NCI-H146 (cell line): ENCODE results near the gene AGBL4.
"Not testable (repeated sequence)": the region's sequence is repeated elsewhere in the genome, so short reads cannot be mapped to it uniquely, and the experiment has no call there.

ENCODE experiments used
- DNase-seq: peaks from one replicate; lab custom pipeline; 2025; lab: John Stamatoyannopoulos, UW

Gene AGBL4

DNA sequence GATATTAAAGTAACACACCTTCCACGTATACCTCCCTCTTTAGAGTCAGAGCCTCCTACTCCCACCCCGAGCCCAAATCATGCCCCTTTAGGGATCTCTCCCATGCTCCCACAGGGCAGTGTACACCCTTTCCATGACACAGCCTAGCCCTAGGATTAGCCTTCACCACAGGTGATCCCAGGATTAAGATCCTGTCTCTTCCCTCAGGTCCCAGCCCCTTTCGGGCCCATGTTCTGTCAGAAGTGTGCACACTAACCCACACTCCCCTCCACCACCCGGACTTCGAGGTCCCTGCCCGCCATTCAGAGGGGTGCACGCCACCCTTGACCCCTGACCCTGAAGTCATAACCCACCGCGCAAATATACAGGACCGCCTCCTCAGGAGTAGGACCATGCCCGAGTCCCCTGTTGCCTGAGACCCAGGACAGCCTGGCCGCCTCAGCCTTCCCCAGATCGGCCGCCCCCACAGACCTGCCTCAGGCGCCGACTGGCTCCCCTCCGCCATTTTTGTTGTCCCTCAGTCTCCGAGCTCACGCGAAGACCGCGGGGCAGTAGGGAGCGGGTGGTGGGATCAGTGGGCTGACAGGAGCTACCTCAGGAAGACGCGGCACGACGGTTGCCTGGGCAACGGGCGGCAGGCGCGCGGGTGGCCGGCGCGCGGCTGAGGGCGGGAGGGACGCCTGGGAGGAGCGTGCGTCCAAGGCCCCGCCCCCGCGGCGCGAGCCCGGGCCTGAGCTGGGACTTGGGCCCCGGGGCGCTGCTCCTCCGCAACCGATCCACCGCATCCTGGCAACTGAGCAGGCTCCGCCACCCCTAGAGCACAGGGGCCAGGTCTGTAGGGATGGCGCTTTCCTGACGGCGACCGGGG lies at the start of gene AGBL4:
AGBL4 (minus strand) TSS at position 663 of the 868 bp plus-strand sequence.
- DNase-seq = peak; percentile 88

DNA sequence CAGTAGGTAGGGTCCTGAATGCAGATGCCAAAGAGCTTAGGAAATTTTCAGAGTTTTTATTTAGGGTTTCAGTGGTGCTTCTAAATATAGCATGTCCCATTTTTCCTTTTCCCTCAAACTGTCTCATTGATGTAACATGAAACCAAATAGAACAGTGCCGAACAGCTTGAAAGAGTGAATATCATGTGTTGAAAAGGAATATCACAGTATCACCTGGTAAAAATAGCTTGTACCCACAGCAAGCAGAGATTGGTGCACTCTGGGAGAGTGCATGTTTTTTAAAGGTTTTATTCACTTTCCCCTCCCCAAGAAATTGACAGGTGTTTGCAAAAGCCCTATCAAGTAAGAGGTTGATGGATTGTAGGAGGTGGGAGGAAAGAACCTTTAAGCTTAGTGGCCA lies 43.1 kb upstream of the AGBL4 start:
- DNase-seq = no peak

DNA sequence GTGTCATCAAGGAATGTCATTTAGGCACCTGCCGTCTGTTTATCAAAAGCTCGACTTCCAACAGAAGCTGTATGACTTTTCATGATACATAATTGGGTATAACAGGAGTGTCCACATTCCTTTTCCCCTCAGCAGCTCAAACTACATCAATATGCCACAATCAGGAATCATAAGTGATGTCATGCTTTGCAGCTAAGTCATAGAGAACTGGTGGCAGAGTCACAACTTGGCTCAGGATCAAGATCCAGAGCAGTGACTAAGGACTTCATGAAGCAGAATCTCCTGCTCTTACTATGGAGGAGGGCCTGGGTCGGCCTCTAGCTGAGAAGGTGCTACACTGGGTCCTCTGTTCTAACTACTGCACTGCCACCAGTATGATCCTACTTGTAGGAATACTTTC lies 36.5 kb upstream of the AGBL4 start:
- no peak for DNase-seq

DNA sequence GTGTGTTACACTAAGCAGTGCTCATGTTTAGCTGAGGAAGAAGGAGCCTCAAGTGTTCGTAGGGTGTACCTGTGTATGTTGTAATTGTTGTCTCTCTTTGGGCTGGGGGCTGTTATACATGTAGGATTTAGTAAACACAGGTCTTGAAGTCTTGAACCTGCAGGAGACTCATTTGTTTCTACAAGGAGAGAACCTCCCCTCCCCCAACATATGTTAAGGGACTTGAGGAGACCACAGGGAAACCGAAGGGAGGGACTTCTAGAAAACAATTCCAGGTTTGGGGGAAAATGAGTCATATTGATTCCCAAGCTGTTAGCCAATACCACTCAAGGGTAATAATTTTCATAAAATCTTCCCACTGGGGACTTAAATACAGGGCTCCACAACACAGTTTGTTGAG lies 25.0 kb upstream of the AGBL4 start:
- no peak for DNase-seq

DNA sequence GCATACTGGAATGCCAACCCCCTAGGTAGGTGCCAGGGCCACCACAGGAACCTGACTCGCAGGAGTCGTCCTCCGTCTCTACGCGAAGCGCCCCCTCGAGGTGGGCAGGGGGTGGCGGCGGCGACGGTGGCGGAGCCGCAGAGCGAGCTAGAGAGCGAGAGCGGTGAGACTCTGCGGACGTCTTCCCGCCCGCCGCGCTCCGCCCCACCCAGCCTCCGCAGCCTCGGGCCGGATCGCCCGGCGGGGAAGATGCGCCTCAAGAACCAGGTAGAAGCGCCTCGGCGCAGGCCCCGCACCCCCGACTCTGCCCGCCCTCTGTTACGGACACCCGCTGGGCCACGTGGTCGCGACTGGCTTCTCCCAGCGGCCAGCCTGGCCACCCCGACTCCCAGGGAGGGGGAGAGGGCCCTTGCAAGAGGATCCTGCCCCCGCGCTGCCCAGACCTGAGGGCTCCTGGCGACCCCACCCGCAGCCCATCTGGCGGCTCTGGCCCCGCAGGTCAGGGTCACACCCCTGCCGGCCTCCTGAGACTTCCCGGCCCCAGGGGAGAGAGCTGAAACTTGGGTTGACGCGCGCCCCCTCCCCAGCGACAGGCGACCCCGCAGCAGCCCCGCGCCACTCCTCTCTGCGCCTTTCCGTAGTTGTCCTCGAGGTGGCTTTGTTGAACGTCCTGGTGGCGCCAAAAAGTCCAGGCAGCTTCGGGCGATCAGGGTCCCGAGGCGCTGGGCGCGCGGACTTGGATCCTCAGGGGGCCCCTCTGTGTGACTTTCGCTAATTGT lies 24.4 kb upstream of the AGBL4 start:
- no peak for DNase-seq

DNA sequence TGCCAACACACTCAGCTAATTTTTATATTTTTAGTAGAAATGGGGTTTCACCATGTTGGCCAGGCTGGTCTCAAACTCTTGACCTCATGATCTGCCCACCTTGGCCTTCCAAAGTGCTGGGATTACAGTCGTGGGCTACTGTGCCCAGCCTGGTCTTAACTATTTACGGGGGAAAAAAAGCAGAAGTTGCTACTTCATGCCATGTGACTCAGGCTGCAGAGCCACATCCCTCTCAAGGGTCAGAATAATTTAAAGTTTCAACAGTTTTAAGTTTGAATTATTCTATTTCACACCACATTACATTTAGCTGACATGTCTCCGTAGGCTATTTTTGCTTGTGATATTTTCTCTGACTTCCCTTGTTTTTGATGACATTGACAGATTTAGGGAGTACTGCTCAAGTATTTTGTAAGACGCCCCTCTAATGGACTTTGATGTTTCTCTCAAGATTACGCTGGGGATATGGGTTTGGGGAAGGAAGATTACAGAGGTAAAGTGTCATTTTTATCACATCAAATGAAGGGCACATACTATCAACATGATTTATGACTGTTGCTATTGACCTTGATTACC lies 14.6 kb upstream of the AGBL4 start:
- DNase-seq = no peak

DNA sequence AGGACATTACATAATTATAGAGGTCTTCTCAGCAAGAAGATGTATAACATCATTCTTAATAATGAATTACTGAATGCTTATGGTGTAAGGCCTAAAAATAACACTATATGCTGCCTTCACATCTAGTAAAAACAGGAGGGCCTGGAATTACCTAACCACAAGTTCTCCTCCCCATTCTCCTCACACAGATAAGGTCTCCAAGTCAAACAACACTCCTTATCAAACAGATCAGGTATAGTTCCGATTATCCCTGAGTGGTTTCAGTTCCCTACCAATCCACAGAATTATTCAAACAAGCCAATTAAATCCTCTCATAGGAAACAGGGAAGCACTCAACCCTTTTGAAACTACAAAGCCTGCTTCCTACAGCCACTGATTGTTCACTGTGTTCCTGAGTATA lies 4.0 kb upstream of the AGBL4 start:
- DNase-seq = peak; percentile 65

DNA sequence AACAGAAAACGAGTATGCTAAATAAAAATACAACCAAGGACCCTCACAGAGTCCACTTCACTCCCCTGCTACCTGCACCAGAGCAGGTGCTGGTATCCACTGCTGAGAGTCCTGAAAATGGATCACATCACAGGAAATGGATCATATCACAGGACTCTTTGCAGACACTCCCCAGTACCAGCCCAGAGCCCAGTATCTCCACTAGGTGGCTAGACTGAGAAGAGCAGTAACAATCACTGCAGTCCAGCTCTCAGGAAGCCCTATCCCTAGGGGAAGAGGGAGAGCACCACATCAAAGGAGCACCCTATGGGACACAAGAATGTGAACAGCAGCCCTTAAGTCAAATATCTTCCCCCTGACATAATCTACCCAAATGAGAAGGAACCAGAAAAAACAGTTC lies 28.0 kb downstream of the AGBL4 start:
- DNase-seq = no peak

DNA sequence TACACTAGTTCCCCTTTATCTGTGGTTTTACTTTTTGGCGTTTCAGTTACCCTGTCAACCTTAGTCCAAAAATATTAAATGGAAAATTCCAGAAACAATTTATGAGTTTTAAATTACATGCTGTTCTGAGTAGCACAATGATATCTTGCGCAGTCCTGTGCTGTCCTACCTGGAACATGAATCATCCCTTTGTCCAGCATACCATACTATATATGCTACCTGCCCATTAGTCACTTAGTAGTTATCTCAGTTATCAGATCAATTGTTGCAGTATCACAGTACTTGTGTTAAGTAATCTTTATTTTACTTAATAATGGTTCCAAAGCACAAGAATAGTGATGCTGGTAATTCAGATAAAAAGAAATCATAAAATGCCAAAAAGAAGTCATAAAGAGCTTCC lies 52.7 kb downstream of the AGBL4 start:
- no peak for DNase-seq

DNA sequence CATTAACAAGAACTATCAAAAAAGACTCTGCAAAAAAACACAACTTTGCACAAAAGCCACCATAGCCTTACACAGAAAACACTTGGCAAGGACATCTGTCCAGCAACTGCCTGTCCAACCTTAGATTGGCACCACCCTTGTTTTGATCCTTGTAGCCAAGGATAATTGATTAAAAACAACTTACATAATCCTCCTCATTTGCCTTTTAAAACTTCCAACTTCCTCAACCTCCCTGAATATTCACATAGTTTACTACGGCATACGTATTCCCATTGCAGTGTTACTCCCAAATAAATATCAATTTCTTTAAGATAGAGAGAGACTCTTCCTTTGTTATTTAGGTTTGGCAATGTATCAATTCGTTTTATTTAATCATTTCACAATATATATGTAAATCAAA lies 72.4 kb downstream of the AGBL4 start:
- no peak for DNase-seq

DNA sequence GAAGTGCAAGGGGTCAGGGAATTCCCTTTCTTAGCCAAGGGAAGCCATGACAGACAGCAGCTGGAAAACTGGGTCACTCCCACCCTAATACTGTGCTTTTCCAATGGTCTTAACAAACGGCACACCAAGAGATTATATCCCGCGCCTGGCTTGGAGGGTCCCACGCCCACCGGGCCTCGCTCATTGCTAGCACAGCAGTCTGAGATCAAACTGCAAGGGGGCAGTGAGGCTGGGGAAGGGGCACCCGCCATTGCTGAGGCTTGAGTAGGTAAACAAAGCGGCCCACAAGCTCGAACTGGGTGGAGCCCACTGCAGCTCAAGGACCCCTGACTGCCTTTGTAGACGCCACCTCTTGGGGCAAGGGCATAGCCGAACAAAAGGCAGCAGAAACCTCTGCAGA lies 108.5 kb downstream of the AGBL4 start:
- not testable (repeated sequence) for DNase-seq

DNA sequence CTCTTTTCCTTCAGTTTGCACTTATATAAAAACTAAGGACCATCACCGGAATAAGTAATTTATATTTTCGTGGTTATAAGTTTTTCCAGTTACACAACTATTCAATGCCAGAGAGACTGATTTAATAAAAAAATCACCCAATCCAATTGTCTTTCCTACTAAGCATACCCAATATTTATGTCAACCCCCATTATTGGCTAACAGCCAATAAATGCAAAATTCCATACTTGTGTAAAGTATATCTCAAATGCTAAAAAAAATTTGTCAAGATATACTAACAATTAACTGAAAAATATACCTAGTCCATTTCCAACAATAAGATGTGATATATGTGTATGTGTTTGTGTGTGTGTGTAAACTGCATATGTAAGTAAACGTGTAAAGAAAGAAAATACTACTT lies 117.4 kb downstream of the AGBL4 start:
- DNase-seq = no peak

DNA sequence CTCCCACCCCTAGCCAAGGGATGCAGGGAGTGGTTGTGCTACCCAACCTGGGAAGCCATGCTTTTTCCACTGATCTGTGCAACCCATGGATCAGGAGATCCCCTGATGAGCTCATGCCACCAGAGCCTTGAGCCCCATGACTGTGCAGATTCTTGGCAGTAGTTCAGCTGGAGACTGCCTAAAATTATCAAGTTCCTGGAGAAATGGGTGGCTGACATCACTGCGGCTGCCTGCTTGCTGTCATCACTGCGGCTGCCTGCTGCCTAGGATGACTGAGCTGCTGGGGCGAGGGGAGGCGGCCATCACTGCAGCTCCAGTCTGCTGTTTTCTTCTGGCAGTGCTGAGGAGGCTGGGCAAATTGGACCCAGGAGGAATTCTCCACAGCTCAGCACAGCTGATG lies 159.2 kb downstream of the AGBL4 start:
- no peak for DNase-seq

DNA sequence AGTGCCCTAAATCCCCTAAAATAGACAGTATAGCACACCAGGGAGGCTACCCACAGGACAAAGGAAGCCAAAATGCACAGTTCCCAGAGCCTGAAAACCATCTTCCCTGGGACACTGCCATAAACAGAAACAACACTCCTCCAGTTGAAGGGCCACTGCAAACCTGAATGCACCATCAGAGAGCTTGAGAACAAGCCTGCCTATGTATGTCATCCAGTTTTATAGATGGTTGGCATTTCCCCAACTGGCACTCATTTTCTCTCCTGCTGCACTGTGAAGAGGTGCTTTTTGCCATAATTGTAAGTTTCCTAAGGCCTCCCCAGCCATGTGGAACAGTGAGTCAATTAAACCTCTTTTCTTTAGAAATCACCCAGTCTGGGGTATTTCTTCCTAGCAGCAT lies 169.0 kb downstream of the AGBL4 start:
- DNase-seq = peak; percentile 35

DNA sequence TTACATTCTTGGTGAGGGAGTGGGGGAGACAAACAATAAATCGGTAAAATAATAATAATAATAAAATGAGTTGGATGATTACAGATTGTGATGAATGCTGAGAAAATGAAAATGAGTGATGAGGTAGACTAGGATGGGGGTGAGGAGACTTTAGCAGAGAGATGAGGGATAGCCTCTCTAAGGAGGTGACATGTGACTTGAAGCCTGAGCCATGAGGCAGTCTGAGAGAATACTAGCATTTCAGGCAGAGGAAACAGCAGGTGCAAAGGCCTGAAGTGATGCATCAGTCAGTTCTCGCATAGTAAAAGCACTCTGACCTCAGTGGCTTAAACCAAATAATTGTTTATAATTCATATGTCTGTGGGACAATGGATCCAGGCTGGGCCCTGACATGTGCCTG lies 181.2 kb downstream of the AGBL4 start:
- no peak for DNase-seq

DNA sequence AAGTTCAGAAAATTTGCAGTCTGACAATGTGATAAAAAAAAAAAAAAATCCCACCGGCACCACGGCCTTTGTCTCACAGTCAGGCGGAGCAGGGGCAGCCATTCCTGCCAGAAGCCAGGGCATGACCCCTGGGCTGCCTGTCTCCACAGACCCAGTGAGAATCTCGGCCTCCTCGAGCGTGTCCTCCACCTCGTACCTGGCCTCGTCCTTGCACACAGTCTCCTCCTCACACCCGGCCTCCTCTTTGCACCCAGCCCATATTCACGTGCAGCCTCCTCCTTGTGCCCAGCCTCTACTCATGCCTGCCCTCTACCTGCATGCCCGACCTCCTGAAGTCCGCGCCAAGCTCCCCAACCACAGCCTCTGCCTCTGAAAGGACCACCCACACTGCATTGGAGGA lies 182.0 kb downstream of the AGBL4 start:
- no peak for DNase-seq

DNA sequence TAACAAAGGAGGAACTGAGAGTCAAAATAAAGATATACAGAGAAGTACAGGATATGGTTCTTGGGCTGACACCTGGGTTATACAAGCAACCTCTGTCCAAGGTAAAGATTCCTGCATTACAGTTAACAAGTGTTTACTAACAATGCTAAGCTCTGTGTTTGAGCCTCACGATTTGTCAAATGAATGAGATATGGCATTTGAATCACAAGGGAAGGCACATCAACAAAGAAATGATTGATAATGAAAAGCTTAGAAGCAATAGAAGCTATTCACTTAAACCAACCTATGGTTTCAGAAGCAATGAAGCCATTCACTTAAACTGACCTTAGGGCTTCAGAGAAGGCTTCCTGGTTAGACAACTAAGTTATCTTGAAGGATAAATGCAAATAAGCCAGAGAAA lies 199.5 kb downstream of the AGBL4 start:
- no peak for DNase-seq

DNA sequence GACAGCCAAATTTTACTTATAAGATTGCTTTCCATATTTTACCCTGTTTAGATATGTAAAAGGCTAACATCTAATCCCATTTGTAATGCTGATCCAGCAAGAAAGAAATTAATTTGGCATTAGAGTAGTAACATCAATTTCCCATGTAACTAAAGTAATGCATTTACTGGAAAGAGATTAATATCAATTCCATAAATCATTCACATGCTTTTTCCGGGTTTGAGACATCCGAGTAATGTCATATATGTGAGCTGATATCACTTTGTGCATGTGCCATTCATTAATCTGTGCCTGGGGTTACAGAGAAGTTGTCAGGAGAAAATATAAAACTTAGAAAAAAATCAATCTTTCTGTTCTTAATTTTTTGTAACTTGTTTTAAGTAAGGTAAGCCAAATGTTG lies 206.1 kb downstream of the AGBL4 start:
- no peak for DNase-seq

DNA sequence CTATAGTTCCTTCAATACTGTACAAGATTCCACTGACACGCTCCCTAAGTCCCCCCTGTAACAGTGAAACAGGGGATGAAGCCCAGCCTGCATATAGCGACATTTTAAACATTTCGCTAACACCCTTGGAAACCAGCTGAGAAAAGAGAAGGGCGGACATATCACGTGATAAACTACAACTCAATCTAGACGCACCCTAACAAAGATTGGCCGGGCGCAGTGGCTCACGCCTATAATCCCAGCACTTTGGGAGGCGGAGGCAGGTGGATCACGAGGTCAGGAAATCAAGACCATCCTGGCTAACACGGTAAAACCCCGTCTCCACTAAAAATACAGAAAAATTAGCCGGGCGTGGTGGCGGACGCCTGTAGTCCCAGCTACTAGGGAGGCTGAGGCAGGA lies 236.7 kb downstream of the AGBL4 start:
- DNase-seq = not testable (repeated sequence)

DNA sequence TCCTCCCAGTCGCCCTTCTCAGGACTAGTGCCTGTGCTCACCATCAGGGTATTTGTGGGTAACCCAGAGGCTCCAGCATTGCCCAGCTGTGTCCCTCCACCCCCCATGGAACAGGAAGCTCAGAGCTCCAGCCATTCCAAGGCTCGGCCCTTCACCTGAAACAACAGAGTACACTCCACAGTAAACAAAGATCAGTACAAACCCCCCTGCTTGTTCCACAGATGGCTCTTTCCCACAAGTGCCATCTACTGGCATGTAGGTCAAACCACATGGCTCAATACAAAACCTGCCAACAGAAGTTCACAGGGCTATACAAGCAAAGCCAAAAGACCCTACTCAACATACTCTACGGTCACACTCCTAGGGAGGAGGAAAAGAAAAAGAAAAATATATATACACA lies 258.7 kb downstream of the AGBL4 start:
- no peak for DNase-seq

DNA sequence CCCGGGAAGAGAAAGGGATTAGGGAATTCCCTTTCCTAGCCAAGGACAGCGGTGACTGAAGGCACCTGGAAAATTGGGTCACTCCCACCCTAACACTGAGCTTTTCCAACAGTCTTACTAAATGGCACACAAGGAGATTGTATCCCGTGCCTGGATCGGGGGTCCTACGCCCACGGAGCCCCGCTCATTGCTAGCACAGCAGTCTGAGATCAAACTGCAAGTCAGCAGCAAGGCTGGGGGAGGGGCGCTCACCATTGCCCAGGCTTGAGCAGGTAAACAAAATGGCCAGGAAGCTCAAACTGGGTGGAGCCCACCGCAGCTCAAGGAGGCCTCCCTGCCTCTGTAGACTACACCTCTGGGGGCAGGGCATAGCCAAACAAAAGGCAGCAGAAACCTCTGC lies 285.6 kb downstream of the AGBL4 start:
- DNase-seq = not testable (repeated sequence)

DNA sequence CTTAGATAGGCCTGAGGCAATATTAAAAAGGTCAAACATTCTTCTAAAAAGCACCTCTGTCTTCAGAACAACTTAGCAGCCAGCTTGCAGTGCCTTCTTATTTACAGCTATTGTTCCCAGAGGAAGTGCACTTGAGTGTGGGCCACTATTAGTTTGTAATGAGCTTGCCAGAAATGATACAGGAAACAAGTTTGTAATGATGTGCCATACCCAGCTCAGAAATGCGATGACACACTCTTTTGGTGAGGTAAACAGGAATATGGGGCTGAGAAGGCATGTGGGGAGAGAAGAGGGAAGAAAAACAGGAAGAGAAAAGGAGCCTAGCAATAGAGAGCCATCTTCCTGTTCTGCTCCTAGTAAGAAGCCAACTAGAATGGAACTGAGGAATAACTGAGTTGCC lies 295.4 kb downstream of the AGBL4 start:
- no peak for DNase-seq

DNA sequence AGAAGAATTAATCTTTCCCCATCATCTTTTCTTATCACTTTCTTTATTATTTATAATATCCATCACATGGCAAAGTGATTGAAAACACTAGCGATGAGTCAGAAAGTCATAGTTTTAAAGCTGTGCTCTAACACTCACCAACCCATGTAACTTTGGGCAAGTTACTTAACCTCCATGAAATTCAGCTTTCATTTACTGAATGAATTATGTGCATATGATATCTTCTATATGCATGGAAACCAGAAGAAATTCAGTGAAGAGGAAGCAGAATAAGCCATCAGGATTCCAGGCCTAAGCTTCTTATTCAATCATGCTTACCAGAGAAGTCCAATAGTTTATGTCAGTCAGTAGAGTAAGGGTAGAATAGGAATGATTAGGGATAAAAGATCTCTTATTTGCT lies 300.1 kb downstream of the AGBL4 start:
- DNase-seq = no peak
